Adrenal gland (tissue), 12 donors: ENCODE results near the gene LARGE1. TPM values are rescaled to one million over a fixed set of nuclear protein-coding genes. Genes with fewer than 3 reads are reported as not detected.

Experiments
- DNase-seq, 7 donors: peaks; one replicate each; pipeline ENCODE4 v3.0.0-alpha.2; 2019 to 2020
- H3K27ac ChIP-seq, 5 donors: fragments of 200-600 bp; sonication (generic) in 4 of 5; 1 replicate in 3 of 5; 2 replicates in 2 of 5; pipeline versions ENCODE4 v1.5.1 to v1.8.0; 2016 to 2020; ENCODE audit warnings: mild to moderate bottlenecking in 1 of 5
- H3K27me3 ChIP-seq: fragments of 200-600 bp; 2 replicates; pipeline ENCODE4 v1.8.0; 2021
- H3K36me3 ChIP-seq, 2 donors: fragments of 200-600 bp; replicated peaks in 1 of 2; 1 replicate in 1 of 2; 2 replicates in 1 of 2; pipeline versions ENCODE4 v1.5.1 to v1.8.0; 2018 to 2022
- H3K4me1 ChIP-seq, 2 donors: fragments of 200-600 bp; replicated peaks in 1 of 2; 1 replicate in 1 of 2; 2 replicates in 1 of 2; pipeline versions ENCODE4 v1.5.1 to v1.8.0; 2018 to 2021
- H3K4me3 ChIP-seq, 4 donors: fragments of 200-600 bp; sonication (generic) in 3 of 4; one replicate each; pipeline ENCODE4 v1.5.1; 2016 to 2018
- H3K9me3 ChIP-seq, 3 donors: fragments of 200-600 bp; sonication (generic) in 1 of 3; replicated peaks in 1 of 3; 1 replicate in 2 of 3; 2 replicates in 1 of 3; pipeline versions ENCODE4 v1.5.1 to v1.8.0; 2016 to 2021
- POLR2A ChIP-seq, 2 donors: fragments of 450-650 bp; IDR thresholded peaks; one replicate each; pipeline ENCODE4 v1.6.1; 2017; ENCODE audit warnings: antibody characterized with exemption in 2 of 2, mild to moderate bottlenecking in 2 of 2, moderate library complexity in 1 of 2
- WGBS, 4 donors: extraction: QIAGEN DNeasy Blood & Tissue Kit in 2 of 4; methylation state at CpG; one replicate each; pipeline versions ENCODE4 v1.1.5 to v1.1.7; 2013 to 2017; 5-methylcytosine and 5-hydroxymethylcytosine counted together
- intact Hi-C, 2 donors: fragments of 100-400 bp; cut with DNase I; formaldehyde crosslinking; loops; one replicate each; pipeline versions ENCODE4 v1.14.1 to v1.15.0; 2022 to 2023
- polyA plus RNA-seq, 3 donors: library from polyadenylated mRNA; stranded (reverse); fragments of 200-250 nt in 2 of 3; fragments of 350-450 nt in 1 of 3; fragmentation: Illumina TruSeq in 1 of 3; extraction: RNeasy Lipid Tissue Mini Kit (QIAGEN cat#74804) in 1 of 3; gene quantifications; one replicate each; pipeline ENCODE4 v1.2.3, GENCODE V29; 2013 to 2014
- total RNA-seq, 9 donors: library from RNA; depleted of rRNA in 4 of 9; stranded (reverse); fragments of >200 nt in 4 of 9; fragments of 120-200 nt in 1 of 9; fragmentation: NEBNext Ultra II Directional in 1 of 9; extraction: Animal tissue kit (Norgen Biotek cat#: 25700) in 1 of 9; gene quantifications; one replicate each; pipeline versions ENCODE4 v1.1.0 to v1.2.4, GENCODE V29; 2013 to 2023
- TF ChIP-seq, protein P1 (sequence below), 6 experiments: fragments of 450-650 bp in 4 of 6; fragments of 200-600 bp in 2 of 6; sonication (generic) in 1 of 6; IDR thresholded peaks; 1 replicate in 5 of 6; 2 replicates in 1 of 6; pipeline versions ENCODE4 v1.5.1 to v1.8.0; 2016 to 2021; ENCODE audit warnings: antibody characterized with exemption in 6 of 6, mild to moderate bottlenecking in 2 of 6, moderate library complexity in 1 of 6
- donor health status: healthy with polysubstance abuse.
- donor health status: Bipolar disorder and iron deficiency.
- donor health status: DM: yes; HTN: yes; CAD: no.
- donor health status: DM: no; HTN: no; CAD: no.
- donor health status: DM: no; HTN: no; CAD: no.
- donor health status: DM: yes; HTN: yes; CAD: no.

LARGE1 gene
- total and polyA plus RNA-seq, 12 donors = 3.4 to 67.6 (median 30.6) TPM

DNA sequence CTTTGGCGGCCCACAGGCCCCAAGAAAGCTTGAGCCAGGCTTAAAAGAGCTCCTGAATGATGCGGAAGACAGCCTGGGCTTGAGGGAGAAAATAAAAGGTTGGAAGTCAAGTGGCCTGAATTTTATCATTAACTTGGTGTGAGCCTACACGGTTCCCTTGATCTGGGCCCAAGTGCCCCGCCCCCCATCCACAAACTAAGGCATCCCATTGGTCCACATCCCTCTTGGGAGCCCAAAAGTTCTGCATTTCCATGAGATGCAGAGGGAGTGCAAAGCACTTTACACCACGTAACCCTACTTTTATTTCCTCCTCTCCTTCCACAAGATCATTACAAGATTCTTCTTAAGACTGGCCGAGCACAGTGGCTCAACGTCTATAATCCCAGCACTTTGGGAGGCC, 22.2 kb downstream of the LARGE1 start:
- TF ChIP-seq POLR2A (IDR thresholded peaks at IDR 0.05) = no peak
- TF ChIP-seq, protein P1, sequence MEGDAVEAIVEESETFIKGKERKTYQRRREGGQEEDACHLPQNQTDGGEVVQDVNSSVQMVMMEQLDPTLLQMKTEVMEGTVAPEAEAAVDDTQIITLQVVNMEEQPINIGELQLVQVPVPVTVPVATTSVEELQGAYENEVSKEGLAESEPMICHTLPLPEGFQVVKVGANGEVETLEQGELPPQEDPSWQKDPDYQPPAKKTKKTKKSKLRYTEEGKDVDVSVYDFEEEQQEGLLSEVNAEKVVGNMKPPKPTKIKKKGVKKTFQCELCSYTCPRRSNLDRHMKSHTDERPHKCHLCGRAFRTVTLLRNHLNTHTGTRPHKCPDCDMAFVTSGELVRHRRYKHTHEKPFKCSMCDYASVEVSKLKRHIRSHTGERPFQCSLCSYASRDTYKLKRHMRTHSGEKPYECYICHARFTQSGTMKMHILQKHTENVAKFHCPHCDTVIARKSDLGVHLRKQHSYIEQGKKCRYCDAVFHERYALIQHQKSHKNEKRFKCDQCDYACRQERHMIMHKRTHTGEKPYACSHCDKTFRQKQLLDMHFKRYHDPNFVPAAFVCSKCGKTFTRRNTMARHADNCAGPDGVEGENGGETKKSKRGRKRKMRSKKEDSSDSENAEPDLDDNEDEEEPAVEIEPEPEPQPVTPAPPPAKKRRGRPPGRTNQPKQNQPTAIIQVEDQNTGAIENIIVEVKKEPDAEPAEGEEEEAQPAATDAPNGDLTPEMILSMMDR (IDR thresholded peaks at IDR 0.05) = no peak
- Histone ChIP-seq H3K4me3 (no peak overlapping the region), H3K27ac (no peak overlapping the region), H3K4me1 (peaks cover 0 to 17% of the 10 kb centered on the region in 2 donors), H3K36me3 (no peaks in the 10 kb centered on the region), H3K9me3 (no peaks in the 10 kb centered on the region), H3K27me3 (no peaks in the 10 kb centered on the region)
- no peak for DNase-seq
- 82 to 91% (median 82%) methylated on average over 7 of the region's 7 CpGs for WGBS, 4 donors
- intact Hi-C loops = no loop called here

GRCh38 chr22:33897448-33897835, 22.8 kb downstream of the LARGE1 start:
- Histone ChIP-seq H3K4me3 (no peak overlapping the region), H3K27me3 (no peaks in the 10 kb centered on the region), H3K9me3 (no peaks in the 10 kb centered on the region), H3K27ac (peak overlapping the region in 3 of 5 donors; percentile 1 to 17 (median 13)), H3K4me1 (peaks cover 0 to 17% of the 10 kb centered on the region in 2 donors), H3K36me3 (no peaks in the 10 kb centered on the region)
- whole genome bisulfite sequencing, 4 donors = 53 to 78% (median 61%) methylated on average over 8 of the region's 8 CpGs
- intact Hi-C loops = no loop called here
- TF ChIP-seq POLR2A (IDR thresholded peaks at IDR 0.05) = no peak
- TF ChIP-seq, protein P1 (IDR thresholded peaks at IDR 0.05) = no peak
- DNase-seq = peak; percentile 24 to 75 (median 63)

DNA sequence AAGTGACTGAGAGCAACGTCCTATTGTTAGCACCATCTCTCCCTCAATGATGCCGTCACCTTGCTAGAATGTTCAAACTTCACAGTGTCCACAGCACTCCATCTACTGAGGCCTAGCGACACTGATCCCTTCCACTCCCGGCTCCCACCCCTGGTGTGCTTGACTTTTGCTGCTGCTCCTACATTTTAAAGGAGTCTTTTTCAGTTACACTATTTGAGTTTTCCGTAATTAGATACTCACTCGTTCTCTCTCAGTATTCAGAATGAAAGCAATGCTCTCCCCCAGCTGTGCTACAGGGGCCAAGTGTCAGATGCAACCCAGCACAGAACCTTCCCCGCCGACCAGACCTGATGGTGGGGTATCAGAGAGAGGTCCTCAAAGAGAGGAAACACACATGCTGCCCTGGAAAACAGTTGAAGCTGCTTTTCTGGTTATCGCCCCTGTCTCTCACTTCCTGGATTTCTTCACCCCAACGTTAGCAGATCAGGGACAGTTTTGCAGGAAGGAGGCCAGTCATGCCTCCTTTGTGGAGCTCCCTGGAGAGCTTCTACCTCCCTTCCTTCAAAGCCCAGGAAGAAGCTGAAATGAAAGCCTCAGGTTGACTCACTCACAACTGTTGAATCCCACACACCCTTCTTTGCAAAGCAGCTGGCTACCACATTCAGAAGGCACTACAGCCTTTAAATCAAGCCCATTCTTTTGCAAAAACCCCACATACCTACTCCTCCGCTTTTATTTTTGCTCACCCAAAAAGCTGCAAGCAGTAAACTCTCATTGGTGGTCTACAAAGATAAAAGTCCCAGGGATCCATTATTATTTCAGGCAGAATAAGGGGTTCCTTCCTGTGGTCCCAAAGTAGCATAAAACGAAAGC, 23.5 kb downstream of the LARGE1 start:
- H3K4me3 ChIP-seq = no peak overlapping the region
- H3K9me3 ChIP-seq = no peaks in the 10 kb centered on the region
- peaks cover 0 to 17% of the 10 kb centered on the region in 2 donors for H3K4me1 ChIP-seq
- TF ChIP-seq, protein P1 (IDR thresholded peaks at IDR 0.05) = no peak
- no peak for TF ChIP-seq POLR2A (IDR thresholded peaks at IDR 0.05)
- no peaks in the 10 kb centered on the region for H3K27me3 ChIP-seq
- H3K36me3 ChIP-seq = no peaks in the 10 kb centered on the region
- 80 to 86% (median 84%) methylated on average over 12 of the region's 12 CpGs for WGBS, 4 donors
- no peak for DNase-seq
- H3K27ac ChIP-seq = peak overlapping the region in 3 of 5 donors; percentile 1 to 17 (median 13)
- intact Hi-C loops = no loop called here

DNA sequence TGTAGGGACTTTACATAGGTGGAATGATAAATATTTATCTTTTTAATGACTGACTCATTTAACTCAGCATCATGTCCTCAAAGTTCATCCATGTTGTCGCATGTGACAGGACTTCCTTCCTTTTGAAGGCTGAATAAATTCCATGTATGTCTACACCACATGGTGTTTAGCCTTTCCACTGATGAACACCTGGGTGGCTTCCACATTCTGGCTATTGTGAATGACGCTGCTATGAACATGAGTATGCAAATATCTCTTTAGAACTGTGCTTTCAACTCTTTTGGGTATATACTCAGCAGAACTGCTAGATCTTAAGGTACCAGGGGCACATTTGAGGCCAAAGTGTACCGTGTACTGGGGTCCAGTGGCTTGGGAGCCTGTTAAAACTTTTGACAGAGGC, 24.1 kb downstream of the LARGE1 start:
- no peak for TF ChIP-seq POLR2A (IDR thresholded peaks at IDR 0.05)
- TF ChIP-seq, protein P1 (IDR thresholded peaks at IDR 0.05) = no peak
- no peak for DNase-seq
- H3K27ac ChIP-seq = no peak overlapping the region
- intact Hi-C loops = no loop called here
- no peak overlapping the region for H3K4me3 ChIP-seq
- H3K27me3 ChIP-seq = no peaks in the 10 kb centered on the region
- 91 to 100% (median 97%) methylated on average over 3 of the region's 3 CpGs for WGBS, 4 donors
- H3K9me3 ChIP-seq = no peaks in the 10 kb centered on the region
- H3K4me1 ChIP-seq = peaks cover 0 to 17% of the 10 kb centered on the region in 2 donors
- no peaks in the 10 kb centered on the region for H3K36me3 ChIP-seq
